Activated naive CD8-positive, alpha-beta T cell treated with anti-CD3 and anti-CD28 coated beads for 36 hours (primary cell): ENCODE measurements around the gene TMEM175. TPM values are rescaled to one million over a fixed set of nuclear protein-coding genes. Genes with fewer than 3 reads are reported as not detected.

Source experiments
- DNase-seq: peaks from one replicate; pipeline ENCODE4 v3.0.0; 2021
- H3K27ac Mint-ChIP-seq: one replicate; pipeline ENCODE4 v1.8.0; 2022; ENCODE audit warnings: mild to moderate bottlenecking, moderate library complexity, mixed read lengths
- H3K27me3 Mint-ChIP-seq: one replicate; pipeline ENCODE4 v1.8.0; 2022; ENCODE audit warnings: mild to moderate bottlenecking, mixed read lengths
- H3K36me3 Mint-ChIP-seq: one replicate; pipeline ENCODE4 v1.8.0; 2021; ENCODE audit warnings: mild to moderate bottlenecking, mixed read lengths
- H3K4me1 Mint-ChIP-seq: one replicate; pipeline ENCODE4 v1.8.0; 2021; ENCODE audit warnings: mixed read lengths
- H3K4me3 Mint-ChIP-seq: one replicate; pipeline ENCODE4 v1.8.0; 2022; ENCODE audit warnings: mild to moderate bottlenecking, moderate library complexity, mixed read lengths
- H3K9me3 Mint-ChIP-seq: one replicate; pipeline ENCODE4 v1.8.0; 2022; ENCODE audit warnings: mixed read lengths
- total RNA-seq, 2 experiments: library from RNA; stranded (reverse); gene quantifications; one replicate each; pipeline ENCODE4 v1.2.3, GENCODE V29; 2021

Gene TMEM175
- 10 to 100 TPM; 14.4 to 17.6 TPM for total RNA-seq

- Mint-ChIP-seq H3K4me3 (peak within 1 kb of the TSS; percentile 94), H3K36me3 (no peaks in the 10 kb centered on the region), H3K27ac (peak within 1 kb of the TSS; percentile 96), H3K4me1 (peaks cover 46% of the 10 kb centered on the region), H3K9me3 (no peaks in the 10 kb centered on the region), H3K27me3 (no peaks in the 10 kb centered on the region)
- DNase-seq: peak; percentile 99
Observed at GRCh38 chr4:931960-932712, at the start of gene TMEM175, which contains the start of gene GAK. Gene TMEM175, plus strand, starts transcription at chr4:932460. Its CDS starts 15,280 bp downstream, at chr4:947740. Gene GAK, minus strand, starts transcription at chr4:932316. Its CDS starts 129 bp downstream, at chr4:932187.

GRCh38 chr4:882646-883045, 49.6 kb upstream of the TMEM175 start:
- no peak overlapping the region for H3K4me3 Mint-ChIP-seq

GRCh38 chr4:883377-884095, 48.7 kb upstream of the TMEM175 start:
- DNase-seq: no peak
- Mint-ChIP-seq H3K27ac (no peak overlapping the region), H3K9me3 (peaks cover 1% of the 10 kb centered on the region), H3K4me3 (no peak overlapping the region), H3K4me1 (peaks cover 14% of the 10 kb centered on the region), H3K27me3 (no peaks in the 10 kb centered on the region), H3K36me3 (peaks cover 16% of the 10 kb centered on the region)

More at GRCh38 chr4:882646-883045, 49.6 kb upstream of the TMEM175 start:
- Mint-ChIP-seq H3K4me1 (peaks cover 19% of the 10 kb centered on the region), H3K36me3 (peaks cover 17% of the 10 kb centered on the region), H3K27me3 (no peaks in the 10 kb centered on the region), H3K9me3 (peaks cover 1% of the 10 kb centered on the region), H3K27ac (no peak overlapping the region)
- no peak for DNase-seq

GRCh38 chr4:884259-884658, 48.0 kb upstream of the TMEM175 start:
- DNase-seq: no peak
- H3K9me3 Mint-ChIP-seq: peaks cover 1% of the 10 kb centered on the region
- H3K27ac Mint-ChIP-seq: no peak overlapping the region
- H3K36me3 Mint-ChIP-seq: peaks cover 12% of the 10 kb centered on the region
- peaks cover 12% of the 10 kb centered on the region for H3K4me1 Mint-ChIP-seq
- H3K4me3 Mint-ChIP-seq: no peak overlapping the region
- no peaks in the 10 kb centered on the region for H3K27me3 Mint-ChIP-seq

- Mint-ChIP-seq H3K4me3 (no peak overlapping the region), H3K9me3 (peaks cover 1% of the 10 kb centered on the region)
Observed at GRCh38 chr4:884896-885295, 47.4 kb upstream of the TMEM175 start.

GRCh38 chr4:885353-885752, 46.9 kb upstream of the TMEM175 start:
- no peak overlapping the region for H3K27ac Mint-ChIP-seq
- H3K4me3 Mint-ChIP-seq: no peak overlapping the region
- H3K9me3 Mint-ChIP-seq: peaks cover 1% of the 10 kb centered on the region
- no peaks in the 10 kb centered on the region for H3K27me3 Mint-ChIP-seq
- DNase-seq: no peak
- H3K4me1 Mint-ChIP-seq: peaks cover 2% of the 10 kb centered on the region
- peaks cover 10% of the 10 kb centered on the region for H3K36me3 Mint-ChIP-seq

More at GRCh38 chr4:884896-885295, 47.4 kb upstream of the TMEM175 start:
- H3K36me3 Mint-ChIP-seq: peaks cover 10% of the 10 kb centered on the region
- no peak for DNase-seq
- no peak overlapping the region for H3K27ac Mint-ChIP-seq
- H3K27me3 Mint-ChIP-seq: no peaks in the 10 kb centered on the region
- peaks cover 6% of the 10 kb centered on the region for H3K4me1 Mint-ChIP-seq

- Mint-ChIP-seq H3K4me1 (no peaks in the 10 kb centered on the region), H3K27ac (no peak overlapping the region), H3K9me3 (peaks cover 1% of the 10 kb centered on the region), H3K4me3 (no peak overlapping the region), H3K36me3 (peaks cover 12% of the 10 kb centered on the region), H3K27me3 (no peaks in the 10 kb centered on the region)
- no peak for DNase-seq
Observed at GRCh38 chr4:886244-886643, 46.0 kb upstream of the TMEM175 start.

- DNase-seq: no peak
- Mint-ChIP-seq H3K27ac (no peak overlapping the region), H3K36me3 (peaks cover 12% of the 10 kb centered on the region), H3K4me1 (no peaks in the 10 kb centered on the region), H3K4me3 (no peak overlapping the region), H3K9me3 (peaks cover 1% of the 10 kb centered on the region), H3K27me3 (no peaks in the 10 kb centered on the region)
Observed at GRCh38 chr4:887034-887763, 45.1 kb upstream of the TMEM175 start.

GRCh38 chr4:888029-888428, 44.2 kb upstream of the TMEM175 start:
- peaks cover 1% of the 10 kb centered on the region for H3K9me3 Mint-ChIP-seq
- H3K27ac Mint-ChIP-seq: no peak overlapping the region
- H3K36me3 Mint-ChIP-seq: peaks cover 12% of the 10 kb centered on the region
- no peak for DNase-seq
- H3K27me3 Mint-ChIP-seq: no peaks in the 10 kb centered on the region
- H3K4me1 Mint-ChIP-seq: no peaks in the 10 kb centered on the region
- no peak overlapping the region for H3K4me3 Mint-ChIP-seq

- H3K4me3 Mint-ChIP-seq: no peak overlapping the region
- H3K9me3 Mint-ChIP-seq: peaks cover 1% of the 10 kb centered on the region
- peaks cover 12% of the 10 kb centered on the region for H3K36me3 Mint-ChIP-seq
- H3K27ac Mint-ChIP-seq: no peak overlapping the region
- DNase-seq: no peak
- no peaks in the 10 kb centered on the region for H3K4me1 Mint-ChIP-seq
- no peaks in the 10 kb centered on the region for H3K27me3 Mint-ChIP-seq
Observed at GRCh38 chr4:889516-889915, 42.7 kb upstream of the TMEM175 start.

GRCh38 chr4:890036-890695, 42.1 kb upstream of the TMEM175 start:
- Mint-ChIP-seq H3K27me3 (no peaks in the 10 kb centered on the region), H3K36me3 (peaks cover 12% of the 10 kb centered on the region), H3K9me3 (peaks cover 1% of the 10 kb centered on the region), H3K27ac (no peak overlapping the region), H3K4me3 (no peak overlapping the region), H3K4me1 (no peaks in the 10 kb centered on the region)
- no peak for DNase-seq

- Mint-ChIP-seq H3K36me3 (peaks cover 13% of the 10 kb centered on the region), H3K4me1 (no peaks in the 10 kb centered on the region), H3K4me3 (no peak overlapping the region), H3K27ac (no peak overlapping the region), H3K9me3 (peaks cover under 1% of the 10 kb centered on the region), H3K27me3 (no peaks in the 10 kb centered on the region)
- peak; percentile 21 for DNase-seq
Observed at GRCh38 chr4:891747-892146, 40.5 kb upstream of the TMEM175 start.

GRCh38 chr4:892780-893179, 39.5 kb upstream of the TMEM175 start:
- Mint-ChIP-seq H3K9me3 (no peaks in the 10 kb centered on the region), H3K36me3 (peaks cover 4% of the 10 kb centered on the region), H3K4me1 (no peaks in the 10 kb centered on the region), H3K27me3 (no peaks in the 10 kb centered on the region), H3K27ac (no peak overlapping the region), H3K4me3 (no peak overlapping the region)
- DNase-seq: no peak

GRCh38 chr4:893276-893994, 38.8 kb upstream of the TMEM175 start:
- Mint-ChIP-seq H3K4me1 (no peaks in the 10 kb centered on the region), H3K4me3 (no peak overlapping the region), H3K27me3 (no peaks in the 10 kb centered on the region), H3K9me3 (no peaks in the 10 kb centered on the region), H3K27ac (no peak overlapping the region), H3K36me3 (peaks cover 3% of the 10 kb centered on the region)
- no peak for DNase-seq
